Endothelial cell of umbilical vein (primary cell): Measurements from ENCODE around the gene RNASEH2B. TPM values are rescaled to one million over a fixed set of nuclear protein-coding genes. Genes with fewer than 3 reads are reported as not detected.

Source experiments
- BruUV-seq: library from RNA; stranded (reverse); fragments of 400-500 nt; replicated peaks from 2 replicates; lab custom pipeline; 2021; lab: Mats Ljungman, UMichigan
- CTCF ChIA-PET: fragments of 300-600, 350-600 bp; sonication (Branson Sonifier 250); formaldehyde crosslinking; loops from one replicate; lab custom pipeline; 2021; ENCODE audit warnings: antibody characterized with exemption, inconsistent platforms; lab: Charles Lee
- POLR2A ChIA-PET: fragments of 300-600, 350-600 bp; sonication (Branson Sonifier 250); formaldehyde crosslinking; loops from one replicate; lab custom pipeline; 2021; ENCODE audit warnings: antibody characterized with exemption, inconsistent platforms; lab: Charles Lee
- DNase-seq: peaks from one replicate; pipeline ENCODE4 v3.0.0-alpha.2; 2011; ENCODE audit warnings: low read depth, low spot score
- FAIRE-seq: peaks from 2 replicates; lab custom pipeline; 2011; peaks lifted over from hg19 to GRCh38; lab: Jason Lieb, UNC
- H2AFZ ChIP-seq: 2 replicates; pipeline ENCODE4 v1.6.0; 2012; ENCODE audit warnings: low read depth, low read length, control low read depth, inconsistent platforms
- H3K27ac ChIP-seq: 2 replicates; pipeline ENCODE4 v1.5.1; 2011; ENCODE audit warnings: low read depth, mild to moderate bottlenecking, control low read depth, low read length, moderate library complexity; ENCODE audit not compliant: insufficient read depth
- H3K27me3 ChIP-seq, 2 experiments: 2 replicates each; pipeline versions ENCODE4 v1.6.0 to v1.6.1; 2011; ENCODE audit warnings: low read length in 2 of 2, mixed read lengths in 1 of 2; ENCODE audit not compliant: control insufficient read depth in 2 of 2, insufficient read depth in 2 of 2
- H3K36me3 ChIP-seq, 2 experiments: 2 replicates in 1 of 2; 3 replicates in 1 of 2; pipeline ENCODE4 v1.5.1; 2011; ENCODE audit warnings: low read length in 2 of 2, mild to moderate bottlenecking in 1 of 2, moderate library complexity in 1 of 2; ENCODE audit not compliant: control insufficient read depth in 2 of 2, insufficient read depth in 2 of 2; ENCODE audit errors: extremely low read depth in 1 of 2
- H3K4me1 ChIP-seq: 3 replicates; pipeline ENCODE4 v1.5.1; 2011; ENCODE audit warnings: mild to moderate bottlenecking, low read length; ENCODE audit not compliant: control insufficient read depth, insufficient read depth; ENCODE audit errors: extremely low read depth
- H3K4me2 ChIP-seq: 2 replicates; pipeline ENCODE4 v1.6.1; 2011; ENCODE audit warnings: low read length, control low read depth, mixed read lengths; ENCODE audit not compliant: insufficient read depth
- H3K4me3 ChIP-seq, 3 experiments: fragments of 200-600 bp in 1 of 3; sonication (generic), shearing (Covaris generic) in 1 of 3; replicated peaks in 1 of 3; 2 replicates each; pipeline ENCODE4 v1.5.1; 2011 to 2016; ENCODE audit warnings: control low read depth in 3 of 3, low read length in 3 of 3, mild to moderate bottlenecking in 2 of 3, inconsistent platforms in 1 of 3, low read depth in 1 of 3, moderate library complexity in 1 of 3; ENCODE audit not compliant: insufficient read depth in 1 of 3
- H3K79me2 ChIP-seq: 2 replicates; pipeline ENCODE4 v1.6.0; 2012; ENCODE audit warnings: low read length, inconsistent platforms; ENCODE audit not compliant: control insufficient read depth, insufficient read depth
- H3K9ac ChIP-seq: replicated peaks from 2 replicates; pipeline ENCODE3; 2011; ENCODE audit warnings: low read length, control low read depth; ENCODE audit not compliant: insufficient read depth; ENCODE audit errors: extremely low read depth
- H3K9me1 ChIP-seq: replicated peaks from 3 replicates; pipeline ENCODE4 v1.6.0; 2011; ENCODE audit warnings: mild to moderate bottlenecking, low read length; ENCODE audit not compliant: control insufficient read depth, insufficient read depth; ENCODE audit errors: extremely low read depth
- H3K9me3 ChIP-seq: replicated peaks from 2 replicates; pipeline ENCODE4 v1.5.1; 2012; ENCODE audit warnings: low read length, inconsistent platforms; ENCODE audit not compliant: control insufficient read depth, insufficient read depth
- H4K20me1 ChIP-seq: replicated peaks from 2 replicates; pipeline ENCODE3; 2011; ENCODE audit warnings: mild to moderate bottlenecking, low read length; ENCODE audit not compliant: control insufficient read depth, insufficient read depth; ENCODE audit errors: extremely low read depth
- EZH2 ChIP-seq: IDR thresholded peaks from 2 replicates; pipeline ENCODE4 v1.6.1; 2012; ENCODE audit warnings: borderline replicate concordance, low read depth, mild to moderate bottlenecking, moderate library complexity, low read length, inconsistent platforms; ENCODE audit not compliant: severe bottlenecking
- FOS ChIP-seq: IDR thresholded peaks from 2 replicates; pipeline ENCODE4 v1.6.1; 2011; ENCODE audit warnings: mild to moderate bottlenecking, low read length, moderate library complexity, borderline replicate concordance; ENCODE audit not compliant: insufficient read depth
- GATA2 ChIP-seq: IDR thresholded peaks from 2 replicates; pipeline ENCODE4 v1.7.0; 2011; ENCODE audit warnings: low read depth, mild to moderate bottlenecking, moderate library complexity, mixed read lengths, low read length; ENCODE audit not compliant: insufficient read length, insufficient read depth
- JUN ChIP-seq: IDR thresholded peaks from 2 replicates; pipeline ENCODE4 v1.6.1; 2011; ENCODE audit warnings: borderline replicate concordance, low read depth; ENCODE audit not compliant: insufficient read length, insufficient read depth
- MYC ChIP-seq: IDR thresholded peaks from one replicate; pipeline ENCODE4 v1.6.1; 2011; ENCODE audit warnings: mild to moderate bottlenecking, low read depth, low read length
- POLR2A ChIP-seq: IDR thresholded peaks from 2 replicates; pipeline ENCODE4 v1.6.1; 2012; ENCODE audit warnings: low read depth, mild to moderate bottlenecking, control low read depth, low read length
- POLR2AphosphoS5 ChIP-seq: IDR thresholded peaks from 2 replicates; pipeline ENCODE4 v1.6.1; 2012; ENCODE audit warnings: low read depth, mild to moderate bottlenecking, control low read depth, low read length, moderate library complexity; ENCODE audit not compliant: insufficient read depth
- dilution Hi-C: fragments of 300-500 bp; cut with MboI; formaldehyde crosslinking; loops from one replicate; pipeline ENCODE4 v1.15.0; 2019; ENCODE audit warnings: low sequenced_read_pairs; ENCODE audit not compliant: extremely low pct_ligation_motif_present
- intact Hi-C: fragments of 100-400 bp; cut with micrococcal nuclease; formaldehyde crosslinking; loops from one replicate; pipeline ENCODE4 v1.10.0; 2022
- polyA plus RNA-seq, 4 experiments: library from polyadenylated mRNA; depleted of rRNA in 3 of 4; stranded (reverse) in 3 of 4; unstranded in 1 of 4; fragments of >200 nt; gene quantifications; 2 replicates each; pipeline versions ENCODE4 v1.2.1 to v1.2.3, GENCODE V29; 2011 to 2012; ENCODE audit warnings: missing spikeins in 1 of 4
- total RNA-seq: library from RNA; stranded (reverse); gene quantifications from 2 replicates; pipeline ENCODE4 v1.2.3, GENCODE V29; 2021
- TF ChIP-seq, protein P1 (sequence below), 2 donors: IDR thresholded peaks; 1 replicate in 1 of 2; 2 replicates in 1 of 2; pipeline ENCODE4 v1.5.1; 2011; ENCODE audit warnings: low read length in 2 of 2, mild to moderate bottlenecking in 2 of 2, moderate library complexity in 2 of 2, control low read depth in 1 of 2, inconsistent platforms in 1 of 2, low read depth in 1 of 2; ENCODE audit not compliant: insufficient read depth in 1 of 2; ENCODE audit errors: extremely low read depth in 1 of 2
- TF ChIP-seq, protein P2 (sequence below): IDR thresholded peaks from 2 replicates; pipeline ENCODE4 v1.6.1; 2011; ENCODE audit not compliant: insufficient read depth, insufficient read length

RNASEH2B gene
- total and polyA plus RNA-seq, 2 donors (not counting 3 experiments of a cell fraction or from before 2014, with no cell fraction given), result 8.9 to 25.1 TPM

DNA sequence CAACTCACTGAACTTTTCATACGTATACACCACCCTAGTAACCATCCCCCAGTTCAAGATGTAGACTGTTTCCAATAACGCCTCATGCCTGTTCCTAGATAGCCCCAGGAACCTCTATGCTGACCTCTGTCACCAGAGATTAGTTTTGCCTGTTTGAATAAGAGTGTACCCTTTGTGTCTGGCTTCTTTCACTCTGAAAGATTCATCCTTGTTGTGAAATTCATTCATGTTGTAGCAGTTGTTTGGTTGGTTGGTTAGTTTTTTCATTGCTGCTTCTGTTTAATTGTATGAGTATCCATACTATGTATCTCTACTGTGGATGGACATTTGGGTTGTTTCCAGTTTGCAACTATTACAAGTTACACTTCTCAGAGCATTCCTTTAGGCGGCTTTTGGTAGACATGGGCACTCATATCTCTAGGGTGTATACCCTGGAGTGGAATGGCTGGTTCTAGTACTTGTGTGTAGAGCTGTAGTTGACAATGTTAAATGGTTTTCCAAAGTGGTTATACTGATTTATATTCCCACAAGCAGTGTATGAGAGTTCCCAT is 1.6 kb downstream of the RNASEH2B start:
- TF ChIP-seq MYC (no peak), EZH2 (no peak), POLR2AphosphoS5 (no peak), POLR2A (no peak), GATA2 (no peak), FOS (no peak), JUN (no peak)
- TF ChIP-seq, protein P1, sequence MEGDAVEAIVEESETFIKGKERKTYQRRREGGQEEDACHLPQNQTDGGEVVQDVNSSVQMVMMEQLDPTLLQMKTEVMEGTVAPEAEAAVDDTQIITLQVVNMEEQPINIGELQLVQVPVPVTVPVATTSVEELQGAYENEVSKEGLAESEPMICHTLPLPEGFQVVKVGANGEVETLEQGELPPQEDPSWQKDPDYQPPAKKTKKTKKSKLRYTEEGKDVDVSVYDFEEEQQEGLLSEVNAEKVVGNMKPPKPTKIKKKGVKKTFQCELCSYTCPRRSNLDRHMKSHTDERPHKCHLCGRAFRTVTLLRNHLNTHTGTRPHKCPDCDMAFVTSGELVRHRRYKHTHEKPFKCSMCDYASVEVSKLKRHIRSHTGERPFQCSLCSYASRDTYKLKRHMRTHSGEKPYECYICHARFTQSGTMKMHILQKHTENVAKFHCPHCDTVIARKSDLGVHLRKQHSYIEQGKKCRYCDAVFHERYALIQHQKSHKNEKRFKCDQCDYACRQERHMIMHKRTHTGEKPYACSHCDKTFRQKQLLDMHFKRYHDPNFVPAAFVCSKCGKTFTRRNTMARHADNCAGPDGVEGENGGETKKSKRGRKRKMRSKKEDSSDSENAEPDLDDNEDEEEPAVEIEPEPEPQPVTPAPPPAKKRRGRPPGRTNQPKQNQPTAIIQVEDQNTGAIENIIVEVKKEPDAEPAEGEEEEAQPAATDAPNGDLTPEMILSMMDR (IDR thresholded peaks at IDR 0.05; ENCODE audit: extremely low read depth in 1 of 2, insufficient read depth in 1 of 2, low read depth in 1 of 2, low read length in 2 of 2), result no peak
- TF ChIP-seq, protein P2, sequence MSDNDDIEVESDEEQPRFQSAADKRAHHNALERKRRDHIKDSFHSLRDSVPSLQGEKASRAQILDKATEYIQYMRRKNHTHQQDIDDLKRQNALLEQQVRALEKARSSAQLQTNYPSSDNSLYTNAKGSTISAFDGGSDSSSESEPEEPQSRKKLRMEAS, result no peak
- dilution Hi-C loops (no loop called here), intact Hi-C loops (loop anchor here (2.0 to 10.0 kb wide), 4 partner anchors 104 to 914 kb away; partner anchors contain the start of gene TRIM13)
- no peak overlapping the region for H3K27ac ChIP-seq
- peaks cover 29% of the 10 kb centered on the region for H3K79me2 ChIP-seq
- H3K36me3 ChIP-seq, result no peaks in the 10 kb centered on the region
- peak overlapping the region in 1 of 3 experiments; percentile 87 for H3K4me3 ChIP-seq
- BruUV-seq, result TSS peak; percentile 25
- peak; percentile 1 for DNase-seq
- FAIRE-seq, result no peak
- no peaks in the 10 kb centered on the region for H3K9me3 ChIP-seq
- peak overlapping the region; percentile 83 for H3K4me2 ChIP-seq
- ChIA-PET POLR2A (interaction anchor here (1.4 kb wide), 1 partner anchor 914 kb away, joined by 3 read pairs; no protein-coding TSS in a partner anchor), CTCF (interaction anchor here (0.7 to 6.0 kb wide), 21 partner anchors 9 to 933 kb away, joined by 3 to 96 read pairs (median 6); partner anchors contain the start of gene TRIM13)
- H3K9me1 ChIP-seq, result no peaks in the 10 kb centered on the region
- H4K20me1 ChIP-seq, result no peaks in the 10 kb centered on the region
- H2AFZ ChIP-seq, result peak overlapping the region; percentile 23
- H3K9ac ChIP-seq, result peak overlapping the region; percentile 96
- no peaks in the 10 kb centered on the region for H3K27me3 ChIP-seq
- H3K4me1 ChIP-seq, result peaks cover 20% of the 10 kb centered on the region
